GM12878 (cell line): ENCODE results near the gene HEMK1. TPM values are rescaled to one million over a fixed set of nuclear protein-coding genes. Genes with fewer than 3 reads are reported as not detected.
A peak's percentile ranks its signal among the peaks of the same experiment; 100 is the strongest.

Experiments used
- ASH2L ChIP-seq: fragments of 300-600, 200-600 bp; sonication (generic); IDR thresholded peaks from 2 replicates; pipeline ENCODE4 v1.6.1; 2017; ENCODE audit warnings: low read depth, mild to moderate bottlenecking, borderline replicate concordance
- ATF7 ChIP-seq: fragments of 450-650 bp; IDR thresholded peaks from 2 replicates; pipeline ENCODE4 v1.6.1; 2016; ENCODE audit warnings: low read depth, mild to moderate bottlenecking
- E4F1 ChIP-seq: fragments of 450-650 bp; IDR thresholded peaks from 2 replicates; pipeline ENCODE4 v1.6.1; 2018; ENCODE audit warnings: borderline replicate concordance, mild to moderate bottlenecking; ENCODE audit not compliant: partially characterized antibody
- FOXM1 ChIP-seq: IDR thresholded peaks from 2 replicates; pipeline ENCODE4 v1.6.1; 2012; ENCODE audit warnings: low read depth, mild to moderate bottlenecking, inconsistent platforms, low read length, moderate library complexity
- IKZF1 ChIP-seq: fragments of 450-650 bp; conservative IDR thresholded peaks from 2 replicates; pipeline ENCODE4 v1.6.1; 2017; ENCODE audit warnings: antibody characterized with exemption, mild to moderate bottlenecking
- KLF5 ChIP-seq: fragments of 450-650 bp; IDR thresholded peaks from 2 replicates; pipeline ENCODE4 v1.6.1; 2014; ENCODE audit warnings: mild to moderate bottlenecking; ENCODE audit not compliant: partially characterized antibody
- MLLT1 ChIP-seq: fragments of 450-650 bp; IDR thresholded peaks from 2 replicates; pipeline ENCODE4 v1.6.1; 2016; ENCODE audit warnings: mild to moderate bottlenecking
- MTA2 ChIP-seq: fragments of 450-650 bp; IDR thresholded peaks from 2 replicates; pipeline ENCODE4 v1.6.1; 2016; ENCODE audit warnings: low read depth, mild to moderate bottlenecking, moderate library complexity
- MTA3 ChIP-seq: IDR thresholded peaks from 2 replicates; pipeline ENCODE4 v1.6.1; 2012; ENCODE audit warnings: low read length, inconsistent platforms, borderline replicate concordance
- NBN ChIP-seq: fragments of 450-650 bp; IDR thresholded peaks from 2 replicates; pipeline ENCODE4 v1.6.1; 2016
- NFIC ChIP-seq: IDR thresholded peaks from 2 replicates; pipeline ENCODE4 v1.6.1; 2012; ENCODE audit warnings: low read depth, mild to moderate bottlenecking, inconsistent platforms, low read length, moderate library complexity
- RAD51 ChIP-seq: fragments of 450-650 bp; IDR thresholded peaks from 2 replicates; pipeline ENCODE4 v1.6.1; 2016; ENCODE audit warnings: moderate library complexity, mild to moderate bottlenecking, inconsistent platforms
- RCOR1 ChIP-seq: conservative IDR thresholded peaks from 2 replicates; pipeline ENCODE4 v1.6.1; 2012; ENCODE audit warnings: low read depth, low read length, improper control_type of control experiment
- RELB ChIP-seq: fragments of 450-650 bp; IDR thresholded peaks from 2 replicates; pipeline ENCODE4 v1.6.1; 2017; ENCODE audit warnings: low read depth, mild to moderate bottlenecking, moderate library complexity
- SKIL ChIP-seq: fragments of 450-650 bp; IDR thresholded peaks from 2 replicates; pipeline ENCODE4 v1.6.1; 2017; ENCODE audit warnings: mild to moderate bottlenecking, low read depth, inconsistent platforms; ENCODE audit not compliant: poor library complexity, severe bottlenecking
- SMAD5 ChIP-seq: IDR thresholded peaks from 2 replicates; pipeline ENCODE4 v1.6.1; 2016; ENCODE audit warnings: antibody characterized with exemption, low read depth
- ZBTB40 ChIP-seq: fragments of 450-650 bp; IDR thresholded peaks from 2 replicates; pipeline ENCODE4 v1.6.1; 2016; ENCODE audit warnings: mild to moderate bottlenecking, moderate library complexity, borderline replicate concordance
- ZNF24 ChIP-seq: fragments of 450-650 bp; IDR thresholded peaks from 2 replicates; pipeline ENCODE4 v1.6.1; 2017; ENCODE audit warnings: antibody characterized with exemption, mild to moderate bottlenecking
- polyA plus RNA-seq, 11 experiments: library from polyadenylated mRNA; depleted of rRNA in 4 of 11; unstranded in 6 of 11; stranded (reverse) in 5 of 11; fragments of >200 nt; fragmentation: Nextera tagmentation in 4 of 11; fragmentation: Illumina TruSeq in 1 of 11; extraction: Ambion mirVana in 4 of 11; extraction: Trizol in 1 of 11; gene quantifications; 1 replicate in 1 of 11; 2 replicates in 10 of 11; pipeline versions ENCODE4 v1.2.1 to v1.2.3, GENCODE V29; 2011 to 2016; ENCODE audit warnings: inconsistent platforms in 2 of 11, missing spikeins in 2 of 11, low read depth in 1 of 11
- total RNA-seq, 4 experiments: library from RNA; depleted of rRNA in 3 of 4; stranded (reverse); fragments of >200 nt in 3 of 4; fragmentation: Illumina TruSeq in 1 of 4; extraction: Trizol in 1 of 4; gene quantifications; 2 replicates each; pipeline versions ENCODE4 v1.2.1 to v1.2.3, GENCODE V29; 2013 to 2021

The HEMK1 gene
- total and polyA plus RNA-seq, 10 of the 15 experiments (the other 5 are each of a cell fraction or from before 2014, with no cell fraction given), result 2.8 to 19.0 (median 12.0) TPM

- no peak for TF ChIP-seq MLLT1
- no peak for TF ChIP-seq SKIL
- TF ChIP-seq RELB, result peak; percentile 98
- TF ChIP-seq RAD51, result no peak
- TF ChIP-seq NBN, result peak; percentile 97
- peak; percentile 55; the same call in 1 of the 2 replicates for TF ChIP-seq ATF7
- TF ChIP-seq FOXM1, result no peak
- peak; percentile 99 for TF ChIP-seq ZBTB40
- TF ChIP-seq MTA3, result no peak; the same call in 1 of the 2 replicates
- TF ChIP-seq MTA2, result peak; percentile 76
- no peak for TF ChIP-seq ZNF24
- TF ChIP-seq RCOR1, result peak; percentile 61; the same call in 1 of the 2 replicates
- TF ChIP-seq KLF5, result peak; percentile 76
- no peak for TF ChIP-seq NFIC
- TF ChIP-seq IKZF1, result peak; percentile 98
- 0 out of 2 replicates have a peak, but pooled peaks have one; percentile 31 for TF ChIP-seq ASH2L
- TF ChIP-seq E4F1, result peak; percentile 82
- TF ChIP-seq SMAD5, result no peak; the same call in 1 of the 2 replicates
Measured at GRCh38 chr3:50568947-50569749, at the start of gene HEMK1 (continued).
